GM18861 (cell line): ENCODE data around the gene CFAP251.
"Not testable (repeated sequence)": the region's sequence is repeated elsewhere in the genome, so short reads cannot be mapped to it uniquely, and the experiment has no call there.

Experiments used
- ATAC-seq: cut with Tn5 transposase; IDR thresholded peaks from one replicate; pipeline ENCODE4 v1.9.1; 2021; ENCODE audit not compliant: unreplicated experiment

CFAP251 gene

GRCh38 chr12:121917950-121918678, at the start of gene CFAP251:
Gene CFAP251 (plus strand): TSS chr12:121918592. CDS start chr12:121921306, 2,714 bp downstream.
- ATAC-seq: peak; percentile 79

GRCh38 chr12:121869229-121869628, 49.2 kb upstream of the CFAP251 start:
- not testable (repeated sequence) for ATAC-seq

GRCh38 chr12:121871467-121871866, 46.9 kb upstream of the CFAP251 start:
- no peak for ATAC-seq

GRCh38 chr12:121872546-121873215, 45.7 kb upstream of the CFAP251 start:
- ATAC-seq: no peak

- no peak for ATAC-seq
Observed at GRCh38 chr12:121873216-121873569, 45.2 kb upstream of the CFAP251 start.

GRCh38 chr12:121874071-121874470, 44.3 kb upstream of the CFAP251 start:
- no peak for ATAC-seq

GRCh38 chr12:121875582-121875981, 42.8 kb upstream of the CFAP251 start:
- no peak for ATAC-seq

- ATAC-seq: not testable (repeated sequence)
Observed at GRCh38 chr12:121876080-121876447, 42.3 kb upstream of the CFAP251 start.

- ATAC-seq: no peak
Observed at GRCh38 chr12:121883315-121883660, 35.1 kb upstream of the CFAP251 start.

GRCh38 chr12:121885129-121885528, 33.3 kb upstream of the CFAP251 start:
- ATAC-seq: not testable (repeated sequence)

- ATAC-seq: no peak
Observed at GRCh38 chr12:121888083-121888477, 30.3 kb upstream of the CFAP251 start.

- peak; percentile 82 for ATAC-seq
Observed at GRCh38 chr12:121888478-121889273, 29.7 kb upstream of the CFAP251 start, which contains the start of gene PSMD9. Gene PSMD9 (plus strand): TSS chr12:121888790. CDS start chr12:121888857, 67 bp downstream.

GRCh38 chr12:121889274-121889624, 29.1 kb upstream of the CFAP251 start:
- no peak for ATAC-seq

- ATAC-seq: not testable (repeated sequence)
Observed at GRCh38 chr12:121889661-121890060, 28.7 kb upstream of the CFAP251 start.

GRCh38 chr12:121892673-121893561, 25.5 kb upstream of the CFAP251 start:
- ATAC-seq: no peak

- no peak for ATAC-seq
Observed at GRCh38 chr12:121893961-121894460, 24.4 kb upstream of the CFAP251 start.

GRCh38 chr12:121894633-121895032, 23.8 kb upstream of the CFAP251 start:
- ATAC-seq: no peak

GRCh38 chr12:121898287-121898686, 20.1 kb upstream of the CFAP251 start:
- ATAC-seq: no peak

GRCh38 chr12:121899590-121899989, 18.8 kb upstream of the CFAP251 start:
- no peak for ATAC-seq

GRCh38 chr12:121903202-121903601, 15.2 kb upstream of the CFAP251 start:
- ATAC-seq: no peak

GRCh38 chr12:121905746-121906145, 12.6 kb upstream of the CFAP251 start:
- ATAC-seq: no peak
